Smooth muscle cell (in vitro differentiated cells): ENCODE results near the gene CYP26C1. TPM values are rescaled to one million over a fixed set of nuclear protein-coding genes. Genes with fewer than 3 reads are reported as not detected.

Experiments used
- DNase-seq: peaks from one replicate; lab custom pipeline; 2025; ENCODE audit not compliant: unreplicated experiment; lab: John Stamatoyannopoulos, UW
- H2AFZ ChIP-seq: fragments of 200-600 bp; sonication (generic); 2 replicates; pipeline ENCODE4 v1.6.0; 2016; ENCODE audit warnings: antibody characterized with exemption, low read depth, mild to moderate bottlenecking
- H3F3A ChIP-seq: fragments of 200-600 bp; sonication (generic); 2 replicates; pipeline ENCODE4 v1.6.0; 2017; ENCODE audit warnings: antibody characterized with exemption, low read depth
- H3K27ac ChIP-seq: fragments of 200-600 bp; sonication (generic); 2 replicates; pipeline ENCODE4 v1.5.1; 2016; ENCODE audit warnings: low read depth, mild to moderate bottlenecking
- H3K27me3 ChIP-seq: fragments of 200-600 bp; sonication (generic); 2 replicates; pipeline ENCODE4 v1.6.1; 2016; ENCODE audit warnings: low read depth, mild to moderate bottlenecking
- H3K36me3 ChIP-seq: fragments of 200-600 bp; sonication (generic); 2 replicates; pipeline ENCODE4 v1.5.1; 2016; ENCODE audit warnings: low read depth
- H3K4me1 ChIP-seq: fragments of 200-600 bp; sonication (generic); 2 replicates; pipeline ENCODE4 v1.5.1; 2016; ENCODE audit warnings: low read depth
- H3K4me2 ChIP-seq: fragments of 200-600 bp; sonication (generic); 2 replicates; pipeline ENCODE4 v1.6.0; 2016; ENCODE audit warnings: mild to moderate bottlenecking
- H3K4me3 ChIP-seq: fragments of 200-600 bp; sonication (generic); 2 replicates; pipeline ENCODE4 v1.5.1; 2016; ENCODE audit warnings: mild to moderate bottlenecking
- H3K79me2 ChIP-seq: fragments of 200-600 bp; sonication (generic); 2 replicates; pipeline ENCODE4 v1.6.0; 2016; ENCODE audit warnings: low read depth, mild to moderate bottlenecking
- H3K9ac ChIP-seq: fragments of 200-600 bp; sonication (generic); 2 replicates; pipeline ENCODE4 v1.6.0; 2016; ENCODE audit warnings: low read depth
- H3K9me3 ChIP-seq: fragments of 200-600 bp; sonication (generic); replicated peaks from 2 replicates; pipeline ENCODE4 v1.5.1; 2016; ENCODE audit warnings: low read depth
- H4K20me1 ChIP-seq: fragments of 200-600 bp; sonication (generic); 2 replicates; pipeline ENCODE4 v1.6.0; 2016; ENCODE audit warnings: low read depth
- CTCF ChIP-seq: fragments of 200-600 bp; sonication (generic); IDR thresholded peaks from 2 replicates; pipeline ENCODE4 v1.5.1; 2017; ENCODE audit warnings: borderline replicate concordance, mild to moderate bottlenecking, antibody characterized with exemption; ENCODE audit not compliant: insufficient read depth, poor library complexity, severe bottlenecking
- WGBS: methylation state at CpG from one replicate; pipeline ENCODE4 v1.1.7; 2016; ENCODE audit warnings: low lambda C conversion rate; 5-methylcytosine and 5-hydroxymethylcytosine counted together
- polyA plus RNA-seq: library from polyadenylated mRNA; unstranded; fragments of >200 nt; fragmentation: Nextera tagmentation; extraction: Ambion mirVana; gene quantifications from 2 replicates; pipeline ENCODE4 v1.2.1, GENCODE V29; 2016
- total RNA-seq: library from RNA; depleted of rRNA; stranded (reverse); fragments of >200 nt; gene quantifications from 2 replicates; pipeline ENCODE4 v1.2.3, GENCODE V29; 2014

Gene CYP26C1
- total and polyA plus RNA-seq, 2 experiments from 2014 or later = 0.13 TPM; not detected in 1

- Histone ChIP-seq H3K36me3 (no peaks in the 10 kb centered on the region), H3K9me3 (no peaks in the 10 kb centered on the region), H3K9ac (no peak overlapping the region), H3K4me2 (peak overlapping the region; percentile 47), H3K4me1 (no peaks in the 10 kb centered on the region), H3K27ac (no peak overlapping the region), H3K79me2 (no peaks in the 10 kb centered on the region), H2AFZ (no peak overlapping the region), H3K27me3 (peaks cover 98% of the 10 kb centered on the region), H3K4me3 (no peak overlapping the region), H4K20me1 (no peaks in the 10 kb centered on the region), H3F3A (no peaks in the 10 kb centered on the region)
- TF ChIP-seq CTCF = no peak
- WGBS = 74% methylated on average over 57 of the region's 57 CpGs
- no peak for DNase-seq
These were observed 1.3 kb downstream of the CYP26C1 start for GRCh38 chr10:93061594-93062513.

GRCh38 chr10:93062514-93063143 is 2.0 kb downstream of the CYP26C1 start:
- H3K27me3 ChIP-seq = peaks cover 100% of the 10 kb centered on the region
- H3K79me2 ChIP-seq = no peaks in the 10 kb centered on the region
- H3K9ac ChIP-seq = no peak overlapping the region
- no peak overlapping the region for H2AFZ ChIP-seq
- no peak overlapping the region for H3K4me3 ChIP-seq
- no peaks in the 10 kb centered on the region for H3K36me3 ChIP-seq
- H3K27ac ChIP-seq = no peak overlapping the region
- no peaks in the 10 kb centered on the region for H4K20me1 ChIP-seq
- no peaks in the 10 kb centered on the region for H3K9me3 ChIP-seq
- H3F3A ChIP-seq = no peaks in the 10 kb centered on the region
- no peaks in the 10 kb centered on the region for H3K4me1 ChIP-seq
- DNase-seq = no peak
- TF ChIP-seq CTCF = peak; percentile 46
- H3K4me2 ChIP-seq = peak overlapping the region; percentile 47
- 9% methylated on average over 66 of the region's 68 CpGs for whole genome bisulfite sequencing

GRCh38 chr10:93063144-93063976 is 2.8 kb downstream of the CYP26C1 start:
- H2AFZ ChIP-seq = no peak overlapping the region
- TF ChIP-seq CTCF = no peak
- peak overlapping the region; percentile 47 for H3K4me2 ChIP-seq
- H3K27me3 ChIP-seq = peaks cover 100% of the 10 kb centered on the region
- H3K9ac ChIP-seq = no peak overlapping the region
- no peak for DNase-seq
- no peaks in the 10 kb centered on the region for H3F3A ChIP-seq
- WGBS = 28% methylated on average over 41 of the region's 43 CpGs
- no peaks in the 10 kb centered on the region for H3K4me1 ChIP-seq
- no peaks in the 10 kb centered on the region for H3K36me3 ChIP-seq
- no peaks in the 10 kb centered on the region for H4K20me1 ChIP-seq
- H3K4me3 ChIP-seq = no peak overlapping the region
- H3K27ac ChIP-seq = no peak overlapping the region
- no peaks in the 10 kb centered on the region for H3K79me2 ChIP-seq
- H3K9me3 ChIP-seq = no peaks in the 10 kb centered on the region
